ENCODE data around the gene FAM228B.

FAM228B gene

GRCh38 chr2:24203787-24204150 is 80.5 kb downstream of the FAM228B start:
- no peak for DNase-seq (ENCODE audit: low read depth)

GRCh38 chr2:24204505-24204904 is 81.2 kb downstream of the FAM228B start:
- DNase-seq (ENCODE audit: low read depth), result no peak

GRCh38 chr2:24205131-24205530 is 81.9 kb downstream of the FAM228B start:
- DNase-seq (ENCODE audit: low read depth), result no peak

- no peak for DNase-seq (ENCODE audit: low read depth)
Measured at GRCh38 chr2:24206242-24206641, 83.0 kb downstream of the FAM228B start.

- no peak for DNase-seq (ENCODE audit: low read depth)
Measured at GRCh38 chr2:24206714-24207113, 83.4 kb downstream of the FAM228B start.

GRCh38 chr2:24207359-24207758 is 84.1 kb downstream of the FAM228B start:
- no peak for DNase-seq (ENCODE audit: low read depth)

- DNase-seq (ENCODE audit: low read depth), result no peak
Measured at GRCh38 chr2:24208490-24208889, 85.2 kb downstream of the FAM228B start.

- DNase-seq (ENCODE audit: low read depth), result no peak
Measured at GRCh38 chr2:24209389-24210105, 86.3 kb downstream of the FAM228B start.

- DNase-seq (ENCODE audit: low read depth), result no peak
Measured at GRCh38 chr2:24210106-24210455, 86.8 kb downstream of the FAM228B start.

- no peak for DNase-seq (ENCODE audit: low read depth)
Measured at GRCh38 chr2:24210723-24211122, 87.5 kb downstream of the FAM228B start.

GRCh38 chr2:24211408-24211807 is 88.1 kb downstream of the FAM228B start:
- DNase-seq (ENCODE audit: low read depth), result no peak

- no peak for DNase-seq (ENCODE audit: low read depth)
Measured at GRCh38 chr2:24214880-24215279, 91.6 kb downstream of the FAM228B start.

All from activated T-cell treated with anti-CD3 and anti-CD28 coated beads for 1 hour (primary cell).